HG03354 (cell line): ENCODE measurements around the gene HOXD12.

Experiments used
- ATAC-seq: cut with Tn5 transposase; IDR thresholded peaks from one replicate; pipeline ENCODE4 v1.9.1; 2021; ENCODE audit warnings: mild to moderate bottlenecking; ENCODE audit not compliant: unreplicated experiment, poor library complexity, severe bottlenecking

The HOXD12 gene

DNA sequence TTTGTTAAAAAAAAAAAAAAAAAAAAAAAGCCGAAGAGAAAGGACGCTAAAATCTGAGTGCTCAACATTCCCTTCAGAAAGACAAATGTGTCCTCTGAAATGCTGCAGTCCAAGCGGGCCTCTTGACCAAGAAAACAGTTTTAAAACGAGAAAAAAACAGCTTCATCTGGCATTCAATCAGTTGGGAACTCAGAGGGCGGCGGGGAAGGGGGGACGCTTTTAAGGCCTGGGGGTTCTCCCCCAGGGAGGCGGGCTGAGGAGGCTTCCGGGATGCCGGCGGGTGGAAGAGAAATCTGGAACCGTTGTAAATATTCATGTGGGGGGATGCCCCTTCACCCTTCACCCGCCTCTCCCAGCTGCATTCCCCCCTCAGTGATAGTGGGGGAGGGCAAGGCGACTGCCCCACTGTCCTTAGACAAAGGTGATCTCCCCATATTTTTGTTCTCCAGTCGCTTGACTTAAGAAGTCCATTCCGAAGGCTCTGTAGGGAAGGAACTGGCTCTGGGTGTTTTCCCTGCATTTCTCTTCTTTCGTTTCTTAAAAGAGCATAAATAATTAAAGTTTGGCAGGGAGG is 4.2 kb downstream of the HOXD12 start:
- ATAC-seq, result no peak

DNA sequence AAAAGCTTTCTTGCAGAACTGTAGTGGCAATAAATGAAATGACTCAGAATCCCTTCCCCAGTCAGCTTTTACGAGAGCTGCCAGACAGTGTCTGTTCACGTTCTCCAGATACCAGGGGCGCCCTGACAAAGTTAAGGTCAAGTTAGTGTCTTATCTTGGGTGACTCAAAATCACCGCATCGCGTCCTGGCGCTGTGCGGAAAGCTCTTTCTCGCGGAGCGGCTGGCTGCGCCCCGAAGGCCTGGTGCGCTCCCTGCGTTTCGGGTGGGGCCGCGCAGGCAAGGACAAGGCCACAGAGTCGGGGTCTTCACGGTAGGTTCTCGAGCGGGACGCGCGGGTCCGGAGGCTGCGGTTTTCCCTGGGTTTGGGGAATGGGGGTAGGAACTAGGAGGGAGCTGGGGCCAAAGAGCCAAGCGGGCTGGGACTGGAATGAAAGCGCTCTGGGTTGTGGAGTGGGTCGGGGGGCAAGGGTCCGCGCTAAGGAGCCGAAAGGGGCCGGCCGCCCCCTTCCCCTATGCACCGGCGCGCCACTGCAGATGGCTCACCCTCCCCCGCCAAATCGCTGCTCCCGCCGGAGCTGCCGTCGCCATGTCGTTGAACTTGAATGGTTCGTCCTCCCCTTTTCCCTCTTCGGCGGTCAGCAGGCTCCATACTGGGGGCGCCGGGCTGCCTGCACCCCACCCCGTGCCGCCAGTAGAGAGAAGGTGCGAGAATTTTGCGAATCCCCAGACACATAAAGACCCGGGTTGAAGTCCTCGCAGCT is 4.9 kb downstream of the HOXD12 start:
- no peak for ATAC-seq

DNA sequence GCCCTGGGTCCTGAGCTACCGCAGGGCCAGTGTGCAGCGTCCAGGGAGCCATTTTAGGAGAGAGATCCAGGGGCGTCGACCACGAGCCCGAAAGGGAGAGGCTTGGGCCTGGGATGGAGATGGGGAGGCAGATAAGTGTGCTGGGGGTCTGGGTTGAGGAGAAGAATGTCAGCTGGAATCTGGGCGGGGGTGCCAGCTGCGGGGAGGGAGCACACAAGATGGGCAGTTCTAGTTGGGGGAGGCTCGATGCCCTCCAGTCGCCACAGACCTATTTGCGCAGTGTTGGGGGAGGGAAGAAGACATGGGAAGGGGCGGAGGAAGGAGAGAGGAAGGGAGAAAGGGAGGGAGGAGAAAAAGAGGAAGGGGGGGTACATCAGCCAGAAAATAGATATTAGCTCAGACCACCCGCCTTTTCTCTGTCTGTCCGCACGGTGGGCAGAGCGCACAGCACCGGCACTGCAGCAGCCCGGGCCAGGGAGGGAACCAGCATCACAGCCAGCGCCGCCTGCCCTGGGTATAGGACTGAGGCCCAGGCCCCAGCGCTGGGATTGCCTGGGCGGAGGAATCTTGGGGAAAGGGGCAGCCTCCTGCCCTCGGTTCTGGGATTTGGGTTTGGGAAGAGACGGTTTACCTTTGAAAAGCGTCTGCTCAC is 5.6 kb downstream of the HOXD12 start:
- ATAC-seq, result no peak

DNA sequence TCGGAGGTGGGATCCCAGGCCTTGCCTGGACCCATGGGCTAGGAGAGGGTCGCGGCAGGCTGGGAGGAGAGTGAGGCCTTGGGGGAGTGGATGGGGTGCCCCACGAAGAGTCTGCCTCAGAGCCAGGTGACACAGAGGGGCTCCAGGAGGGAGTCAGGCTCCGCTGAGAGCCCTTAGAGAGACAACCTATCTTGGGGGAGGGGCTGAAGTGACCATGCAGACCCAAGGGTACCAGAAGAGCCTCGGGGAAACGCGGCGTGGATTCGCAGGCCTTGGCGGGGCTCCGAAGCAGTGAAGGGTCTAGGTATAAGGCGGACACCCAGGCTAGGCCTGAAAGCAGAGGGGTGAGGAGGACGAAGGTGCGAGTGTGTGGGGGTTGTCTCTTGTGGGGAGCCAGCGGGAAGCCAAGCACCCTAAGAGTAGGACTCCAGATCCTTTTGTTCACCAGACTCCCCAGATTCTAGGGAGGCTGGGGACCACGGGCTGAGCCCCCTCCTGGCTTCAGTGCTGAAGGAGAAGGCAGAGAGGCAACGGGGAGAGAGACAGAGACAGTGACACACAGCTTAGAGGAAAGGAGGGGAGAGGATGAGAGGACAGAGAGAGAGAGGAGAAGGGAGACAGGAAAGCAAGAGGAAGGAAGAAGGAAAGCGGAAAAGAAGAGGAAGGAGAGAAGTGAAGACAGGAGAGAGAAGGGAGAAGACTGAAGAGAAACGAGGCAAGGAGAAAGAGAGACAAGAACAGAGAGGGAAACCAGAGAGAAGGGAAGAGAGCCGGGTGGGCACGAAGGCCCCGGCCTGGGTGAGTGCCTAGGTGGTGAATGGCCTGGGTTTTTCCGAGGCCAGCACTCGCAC is 6.4 kb downstream of the HOXD12 start:
- no peak for ATAC-seq

GRCh38 chr2:176106581-176107539 is 7.3 kb downstream of the HOXD12 start, which contains the start of gene HOXD11:
Gene HOXD11 (plus strand): TSS chr2:176107280. CDS start chr2:176107356, 76 bp downstream.
- no peak for ATAC-seq

DNA sequence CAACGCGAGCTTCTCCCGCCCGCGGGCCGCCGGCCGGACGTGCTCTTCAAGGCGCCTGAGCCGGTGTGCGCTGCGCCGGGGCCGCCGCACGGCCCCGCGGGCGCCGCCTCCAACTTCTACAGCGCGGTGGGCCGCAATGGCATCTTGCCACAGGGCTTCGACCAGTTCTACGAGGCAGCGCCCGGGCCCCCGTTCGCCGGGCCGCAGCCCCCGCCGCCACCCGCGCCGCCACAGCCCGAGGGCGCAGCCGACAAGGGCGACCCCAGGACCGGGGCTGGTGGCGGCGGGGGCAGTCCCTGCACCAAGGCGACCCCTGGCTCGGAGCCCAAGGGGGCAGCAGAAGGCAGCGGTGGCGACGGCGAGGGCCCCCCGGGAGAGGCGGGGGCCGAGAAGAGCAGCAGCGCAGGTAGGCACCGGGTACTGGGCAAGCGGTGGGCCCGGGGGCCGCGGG is 8.2 kb downstream of the HOXD12 start:
- ATAC-seq, result no peak

GRCh38 chr2:176109192-176109901 is 9.8 kb downstream of the HOXD12 start:
- no peak for ATAC-seq

GRCh38 chr2:176109946-176110345 is 10.4 kb downstream of the HOXD12 start:
- ATAC-seq, result no peak

- ATAC-seq, result no peak
Measured at GRCh38 chr2:176110415-176111308, 11.1 kb downstream of the HOXD12 start.

- no peak for ATAC-seq
Measured at GRCh38 chr2:176111309-176111663, 11.7 kb downstream of the HOXD12 start.

DNA sequence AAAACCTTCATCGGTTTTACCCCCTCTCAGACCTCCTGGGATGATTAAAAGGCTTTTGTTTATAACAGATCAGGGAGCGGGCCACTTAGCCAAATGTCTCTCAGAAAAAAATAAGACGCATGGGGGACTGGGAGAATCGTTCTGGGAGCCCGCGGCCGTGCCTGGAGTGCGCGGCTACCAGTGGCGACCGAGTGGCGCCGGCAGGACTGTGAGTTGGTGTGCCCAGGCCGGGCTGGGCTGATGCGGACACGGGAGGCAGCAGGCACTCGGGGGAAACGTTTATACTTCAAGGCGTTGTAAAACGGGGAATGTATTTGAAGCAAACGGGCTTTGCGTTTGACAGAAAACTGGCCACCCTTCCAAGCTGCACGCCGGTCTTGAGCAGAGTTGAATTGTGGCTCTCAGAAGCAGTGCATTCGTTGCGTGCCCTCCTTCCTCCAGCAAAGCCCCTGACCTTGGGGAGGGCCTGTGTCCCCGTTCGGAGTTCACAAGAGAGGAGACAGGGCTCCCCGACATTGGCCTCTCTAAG is 12.3 kb downstream of the HOXD12 start:
- no peak for ATAC-seq

DNA sequence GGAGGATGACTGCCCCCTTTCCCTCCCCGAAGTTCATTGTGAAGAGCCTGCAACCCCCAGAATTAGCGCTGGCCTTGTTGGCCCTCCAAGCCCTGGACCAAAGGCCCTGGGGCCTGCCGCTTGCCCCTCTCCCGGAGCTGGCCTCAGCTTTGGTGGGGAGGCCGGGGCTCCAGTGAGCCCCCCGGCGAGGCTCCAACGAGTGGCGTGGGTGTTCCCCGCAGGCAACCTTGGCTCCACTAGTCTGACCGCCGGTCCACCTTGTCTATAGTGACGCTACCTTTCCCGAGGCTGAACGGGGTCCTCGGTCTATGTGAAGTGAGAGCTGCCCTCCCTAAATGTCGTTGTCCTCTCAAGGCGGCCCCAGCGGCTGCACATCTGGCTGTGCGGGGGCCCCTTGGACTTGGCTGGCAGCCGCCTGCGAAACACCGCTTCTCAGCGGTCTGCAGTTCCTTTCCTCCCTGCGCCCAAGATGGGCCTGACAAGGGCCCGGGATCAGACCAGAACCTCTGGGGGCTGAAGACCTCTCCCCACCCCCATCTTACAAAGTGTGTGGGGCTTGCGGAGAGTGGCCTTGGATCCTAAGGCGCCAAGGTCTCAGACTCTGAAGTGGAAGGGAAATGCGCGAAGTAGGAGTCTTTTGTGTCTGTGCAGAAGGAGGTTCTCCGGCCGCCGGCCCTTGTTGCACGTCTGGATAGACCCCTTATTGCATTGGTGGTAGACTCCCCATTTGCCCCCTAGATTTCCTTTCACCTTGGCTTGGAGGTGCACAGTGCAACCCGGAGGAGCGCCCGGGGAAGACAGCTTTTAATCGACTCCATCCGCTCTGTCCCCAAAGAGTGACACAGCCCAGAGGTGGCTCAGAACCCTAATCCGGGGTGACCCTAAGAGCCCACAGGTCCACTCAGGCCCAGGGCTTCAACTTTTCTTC is 13.0 kb downstream of the HOXD12 start:
- ATAC-seq, result no peak

DNA sequence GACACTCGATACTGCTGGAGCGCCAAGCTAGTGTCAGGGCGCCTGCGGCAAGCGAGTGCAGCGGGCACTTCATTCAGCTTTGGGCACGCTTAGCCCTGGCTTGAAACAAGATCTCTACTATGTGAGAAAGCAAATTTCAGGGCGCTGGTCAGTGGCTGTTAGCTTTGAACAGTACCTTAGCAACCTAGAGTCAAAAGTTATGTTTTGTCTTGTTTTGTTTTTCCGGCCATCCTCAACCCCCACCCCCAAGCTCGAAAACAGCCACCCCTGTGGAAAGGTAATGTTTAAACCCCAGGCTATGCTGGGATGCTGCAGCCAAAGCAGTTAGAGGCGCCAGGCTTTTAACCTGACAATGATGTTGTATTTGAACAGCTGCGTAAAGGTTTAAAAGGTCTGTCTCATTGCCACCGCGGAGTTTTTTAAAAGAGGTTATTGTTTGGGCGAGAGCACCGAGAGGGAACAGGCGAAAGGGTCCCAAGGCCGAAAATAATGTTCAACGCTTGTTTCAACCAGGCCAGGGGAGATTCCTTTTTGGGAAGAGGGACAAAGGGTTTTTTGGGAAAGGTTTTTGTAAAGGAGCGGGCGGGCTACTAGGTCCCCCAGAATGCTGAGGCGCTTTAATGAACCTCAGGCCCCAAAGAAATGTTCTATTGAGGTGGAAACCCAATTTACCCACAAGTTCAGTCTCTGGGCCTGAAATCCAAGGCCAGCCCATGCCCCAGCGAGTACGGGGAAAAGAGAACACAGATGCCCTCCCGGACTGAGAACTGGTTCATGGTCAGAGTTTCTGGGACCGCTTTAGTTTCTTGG is 14.7 kb downstream of the HOXD12 start:
- no peak for ATAC-seq

DNA sequence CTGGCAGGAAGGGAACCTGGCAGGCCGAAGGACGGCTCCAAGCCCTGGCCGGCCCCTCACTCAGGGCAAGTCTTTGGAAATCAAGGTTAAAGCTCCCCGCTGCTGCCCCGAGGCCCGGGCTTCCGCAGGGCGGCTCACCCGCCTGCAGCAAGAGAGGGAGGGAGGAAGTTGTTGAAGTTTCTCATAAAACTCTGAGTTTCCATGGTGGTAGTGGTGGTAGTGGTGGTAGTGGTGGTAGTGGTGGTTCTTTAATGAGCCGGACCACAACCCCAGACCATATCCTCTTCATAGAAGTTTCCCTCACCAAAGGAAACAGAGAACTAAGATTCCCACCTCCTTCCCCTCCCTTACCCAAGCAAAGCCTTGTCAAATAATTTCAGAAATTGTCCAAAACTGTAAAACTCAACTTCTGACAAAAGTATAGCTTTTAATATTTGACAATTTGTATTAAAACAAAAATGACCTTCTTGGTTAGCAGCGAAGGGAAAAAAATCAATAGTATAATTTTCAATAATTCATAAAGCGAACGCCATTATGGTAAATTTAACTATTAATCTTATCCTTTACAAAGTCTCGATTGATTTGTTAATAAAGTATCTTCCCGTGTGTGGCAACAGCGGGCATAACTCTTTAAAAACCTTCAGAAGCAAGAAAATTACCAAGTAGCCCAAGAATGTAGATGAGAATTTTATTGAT is 15.5 kb downstream of the HOXD12 start:
- ATAC-seq, result no peak
